Ramos (cell line): Measurements from ENCODE around the gene TUBB4B.

Experiments
- in situ Hi-C: fragments of 300-500 bp; cut with MboI; formaldehyde crosslinking; loops from one replicate; pipeline ENCODE4 v1.14.3; 2022; ENCODE audit warnings: low sequenced_read_pairs; ENCODE audit not compliant: unreplicated experiment

Gene TUBB4B

DNA sequence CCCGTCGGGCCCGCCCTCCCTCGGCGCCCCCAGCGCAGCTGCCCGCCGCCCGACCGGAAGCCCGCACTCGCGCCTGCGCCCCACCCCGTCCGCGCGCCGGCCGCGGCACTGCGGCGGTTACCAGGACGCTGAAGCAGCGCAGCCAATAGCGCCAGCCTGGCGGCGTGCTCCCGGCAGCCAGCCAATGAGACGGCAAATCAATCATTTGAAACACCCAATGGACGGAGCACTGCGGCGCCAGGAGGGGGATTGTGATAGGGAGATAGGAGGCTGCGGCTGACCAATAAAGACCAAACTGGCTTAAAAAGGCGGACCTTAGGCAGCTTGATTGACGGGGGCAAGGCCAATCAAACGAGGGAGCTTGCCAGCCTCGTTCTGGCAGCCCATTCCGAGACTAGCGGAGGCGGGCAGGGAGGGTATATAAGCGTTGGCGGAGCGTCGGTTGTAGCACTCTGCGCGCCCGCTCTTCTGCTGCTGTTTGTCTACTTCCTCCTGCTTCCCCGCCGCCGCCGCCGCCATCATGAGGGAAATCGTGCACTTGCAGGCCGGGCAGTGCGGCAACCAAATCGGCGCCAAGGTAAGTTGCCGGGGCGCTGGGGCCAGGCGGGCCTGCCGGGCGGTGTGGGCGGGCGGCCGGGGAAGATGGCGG lies at the start of gene TUBB4B:
TSS of gene TUBB4B (plus strand) at position 447 of the 649 bp plus-strand sequence. CDS start at position 521, 74 bp downstream.
- in situ Hi-C loops, result loop anchor here (25.0 kb wide), 1 partner anchor 454 kb away; the partner anchor contains the start of genes CCDC183 and TMEM141

DNA sequence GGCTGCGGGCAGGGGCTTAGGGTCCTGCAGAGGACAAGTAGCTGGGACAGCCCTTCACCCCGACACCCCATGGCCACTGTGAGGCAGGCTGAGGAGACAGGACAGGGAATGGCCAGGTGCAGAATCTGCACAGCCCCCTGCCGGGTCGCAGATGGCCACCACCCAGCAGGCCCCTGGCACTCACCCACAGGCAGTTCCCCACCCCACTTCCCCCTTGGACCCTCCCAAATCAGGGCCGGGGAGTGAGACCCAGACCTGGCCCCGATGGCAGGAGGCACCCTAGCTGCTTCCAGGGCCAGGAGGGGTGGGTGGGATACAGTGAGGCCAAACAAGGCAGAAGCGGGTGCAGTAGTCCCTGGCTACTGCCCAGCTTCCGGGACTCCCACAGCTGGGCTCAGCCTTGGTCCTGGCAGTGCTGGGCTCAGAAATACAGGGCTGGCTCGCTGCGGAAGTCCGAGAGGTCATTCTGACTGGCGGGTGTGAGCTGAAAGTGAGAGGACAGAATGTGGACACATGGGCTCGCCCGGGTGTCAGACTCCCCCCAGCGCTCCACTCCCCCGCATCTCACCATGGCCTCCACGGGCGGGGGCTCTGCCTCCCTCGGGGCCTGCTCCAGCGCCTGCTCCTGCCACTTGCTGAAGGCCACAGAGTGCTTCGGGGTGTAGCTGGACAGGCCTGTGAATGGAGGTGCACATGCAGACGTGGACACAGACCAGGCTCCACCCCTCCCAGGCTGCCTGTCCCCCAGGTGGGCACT lies 49.2 kb upstream of the TUBB4B start:
- in situ Hi-C loops, result no loop called here

DNA sequence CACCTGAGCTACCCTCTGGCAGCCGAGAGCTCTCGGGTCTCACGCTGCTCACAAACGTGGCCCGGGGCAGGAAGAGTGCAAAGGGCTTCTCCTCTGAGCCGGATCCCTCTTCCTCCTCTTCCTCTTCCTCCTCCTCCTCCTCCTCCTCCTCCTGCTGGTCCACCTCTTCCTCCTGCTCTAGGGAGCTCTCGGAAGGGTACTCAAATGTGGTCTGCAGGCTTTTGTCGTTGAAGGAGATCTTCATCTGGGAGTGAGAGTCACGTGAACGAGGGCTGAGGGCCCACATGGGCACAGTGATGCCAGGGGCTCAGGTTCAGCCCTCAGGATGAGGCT lies 48.7 kb upstream of the TUBB4B start:
- in situ Hi-C loops, result no loop called here

DNA sequence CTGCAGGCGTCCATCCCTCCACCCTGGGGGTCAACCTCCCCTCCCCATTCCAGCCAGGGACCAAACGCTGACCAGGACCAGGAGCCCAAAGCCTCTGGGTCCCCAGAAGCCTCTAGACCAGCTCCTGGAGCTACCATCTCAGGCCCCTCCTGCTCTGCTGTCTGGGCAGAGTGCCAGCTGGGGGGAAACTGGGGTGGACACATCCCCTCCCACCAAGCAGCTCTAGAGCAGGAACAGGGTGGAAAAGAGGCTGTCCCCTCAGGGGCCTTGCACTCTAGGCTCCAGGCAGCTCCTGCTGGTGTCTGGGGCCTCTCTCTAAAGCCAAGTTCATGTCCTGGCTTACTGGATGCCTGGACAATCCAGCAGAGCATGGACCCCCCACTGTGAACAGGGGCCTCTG lies 48.2 kb upstream of the TUBB4B start:
- in situ Hi-C loops, result no loop called here

DNA sequence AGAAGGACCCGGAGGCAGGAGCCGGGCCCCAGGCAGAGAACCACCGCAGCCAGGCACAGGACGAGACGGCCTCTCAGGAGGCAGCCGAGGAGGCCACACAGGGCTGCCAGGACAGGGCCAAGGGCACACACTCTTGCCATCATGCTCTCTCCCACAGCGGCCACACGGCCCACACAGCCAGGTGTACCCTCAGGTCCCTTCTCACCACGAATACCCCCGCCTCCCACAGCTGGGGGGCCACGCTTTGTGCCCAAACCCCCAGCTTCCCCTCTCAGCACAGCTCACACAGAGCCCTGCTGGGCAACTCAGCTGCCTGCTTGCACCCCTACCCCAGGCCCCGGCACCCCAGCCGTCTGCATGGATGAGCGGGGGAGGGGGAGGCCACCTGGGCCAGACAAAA lies 47.3 kb upstream of the TUBB4B start:
- in situ Hi-C loops, result no loop called here

DNA sequence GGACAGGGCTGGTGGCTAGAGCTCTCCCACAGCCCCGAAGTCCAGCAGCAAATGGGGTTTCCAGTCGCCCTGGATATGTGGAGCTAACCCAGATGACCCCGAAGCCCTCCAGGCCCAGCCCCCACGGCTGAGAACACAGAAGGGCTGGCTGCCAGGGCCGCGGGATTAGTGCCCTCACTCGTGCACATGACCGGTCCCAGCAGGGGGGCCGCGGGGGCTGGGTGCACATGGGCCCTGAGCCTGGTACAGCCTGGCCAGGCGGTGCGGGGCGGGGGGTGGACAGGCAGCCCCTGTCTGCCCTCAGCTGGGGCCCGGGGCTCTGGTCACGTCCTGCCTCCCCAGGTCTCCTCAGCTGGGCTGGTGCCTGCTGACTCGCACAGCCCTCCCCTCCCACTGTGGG lies 46.7 kb upstream of the TUBB4B start:
- in situ Hi-C loops, result no loop called here

DNA sequence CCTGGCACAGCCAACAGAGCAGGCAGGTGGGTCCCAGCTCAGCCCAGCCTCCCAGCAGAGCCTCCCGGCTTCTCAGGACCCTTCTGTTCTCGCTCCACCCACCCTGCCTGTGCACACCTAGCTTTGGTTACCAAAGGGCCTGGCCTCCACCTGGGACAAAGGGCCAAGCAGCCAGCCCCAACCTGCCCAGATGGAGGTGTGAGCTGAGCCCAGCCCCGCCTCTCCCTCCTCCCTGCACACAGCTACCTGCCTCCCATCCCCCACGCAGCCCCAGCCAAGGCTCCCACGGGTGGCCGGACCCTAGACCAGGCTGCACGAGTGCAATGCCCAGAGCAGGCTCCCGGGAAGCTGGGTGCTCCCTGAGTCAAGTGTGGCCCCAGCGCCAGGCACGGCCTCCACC lies 46.2 kb upstream of the TUBB4B start:
- in situ Hi-C loops, result no loop called here

DNA sequence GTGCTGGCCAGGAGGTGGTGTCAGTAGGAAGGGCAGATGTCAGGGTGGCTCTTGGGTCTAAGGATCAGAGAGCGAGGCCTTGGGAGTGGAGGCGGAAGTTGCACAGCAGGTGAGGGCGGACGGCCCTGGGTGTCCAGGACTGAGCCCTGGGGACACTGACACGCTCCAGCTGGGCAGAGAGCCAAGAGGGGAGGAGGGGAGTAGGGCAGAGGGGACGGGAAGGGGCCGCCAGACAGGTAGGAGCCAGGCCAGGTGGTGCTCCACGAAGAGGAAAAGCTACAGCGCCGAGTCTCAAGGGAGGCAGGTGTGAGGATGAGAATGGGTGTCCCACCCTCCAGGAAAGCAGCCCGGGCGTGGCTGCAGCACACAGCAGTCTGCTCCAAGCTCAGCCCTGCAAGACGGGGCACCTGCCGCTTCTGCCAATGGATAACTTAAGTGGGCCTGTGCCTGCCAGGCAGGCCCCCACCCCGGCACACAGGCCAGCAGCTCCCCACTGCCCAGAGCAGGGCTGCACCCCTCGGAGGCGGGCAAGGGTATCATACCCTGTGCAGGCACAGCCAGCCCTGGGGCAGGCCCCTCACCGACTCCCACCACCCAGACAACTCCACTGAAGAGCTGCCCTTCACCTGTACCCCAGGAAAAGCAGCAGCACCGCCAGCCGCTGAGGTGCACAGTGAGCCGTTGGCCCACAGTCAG lies 45.4 kb upstream of the TUBB4B start:
- in situ Hi-C loops, result no loop called here

DNA sequence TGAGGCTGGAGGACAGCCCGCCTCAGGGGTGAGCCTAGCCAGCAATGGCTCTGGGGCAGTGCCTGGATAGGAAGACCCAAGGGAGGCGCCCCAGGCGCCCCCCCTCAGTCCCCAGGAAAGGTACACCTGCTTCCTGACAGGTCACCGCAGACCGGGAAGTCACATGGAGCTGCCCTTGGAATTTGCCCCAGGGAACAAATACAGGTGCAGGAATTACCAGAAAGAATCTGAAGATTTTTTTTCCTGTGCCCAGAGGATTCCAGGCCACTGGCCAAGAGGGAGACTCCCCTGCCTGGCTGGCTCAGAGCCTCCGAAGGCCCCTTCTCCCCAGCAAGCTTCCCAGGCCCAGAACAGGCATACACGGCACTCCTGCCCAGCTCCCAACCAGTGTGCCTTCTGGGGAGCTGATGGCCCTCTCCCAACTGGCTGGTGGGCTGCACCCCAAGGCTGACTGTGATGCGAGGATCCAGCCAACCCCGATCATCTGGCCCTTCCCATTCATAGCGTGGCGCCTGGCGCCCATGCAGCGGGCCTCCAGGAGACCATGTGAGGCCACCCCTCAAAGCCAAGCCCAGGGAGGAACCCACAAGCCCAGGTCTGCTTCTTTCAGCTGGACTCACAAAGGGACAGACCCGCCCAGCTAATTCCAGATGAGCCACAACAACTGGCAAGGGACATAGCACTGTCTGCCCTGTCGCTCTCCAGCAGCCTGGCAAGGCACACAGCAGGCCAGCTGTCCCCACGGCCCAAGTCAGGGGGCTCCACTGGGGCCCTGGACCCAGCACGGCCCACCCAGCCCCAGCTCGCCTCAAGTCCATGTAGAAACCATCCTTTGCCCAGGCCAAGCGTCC lies 42.8 kb upstream of the TUBB4B start:
- in situ Hi-C loops, result no loop called here

DNA sequence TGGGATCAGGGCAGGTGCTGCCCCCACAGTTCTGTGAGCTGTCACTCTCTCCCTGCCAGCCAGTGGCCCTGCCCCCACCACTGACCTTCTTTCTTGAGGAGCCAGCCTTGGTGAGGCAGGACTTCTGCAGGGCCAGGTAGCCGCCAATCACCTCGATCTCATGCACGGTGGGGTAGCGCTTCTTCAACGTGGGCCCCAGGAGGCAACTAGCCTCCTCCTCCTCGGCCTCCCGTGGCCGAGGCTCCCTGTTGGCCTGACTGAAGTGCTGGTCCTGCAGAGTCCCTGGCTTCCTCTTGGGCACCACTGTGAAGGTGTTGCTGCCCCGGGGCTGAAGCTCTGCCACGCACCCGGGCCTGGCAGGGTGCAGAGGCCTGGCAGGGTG lies 42.2 kb upstream of the TUBB4B start:
- in situ Hi-C loops, result no loop called here

DNA sequence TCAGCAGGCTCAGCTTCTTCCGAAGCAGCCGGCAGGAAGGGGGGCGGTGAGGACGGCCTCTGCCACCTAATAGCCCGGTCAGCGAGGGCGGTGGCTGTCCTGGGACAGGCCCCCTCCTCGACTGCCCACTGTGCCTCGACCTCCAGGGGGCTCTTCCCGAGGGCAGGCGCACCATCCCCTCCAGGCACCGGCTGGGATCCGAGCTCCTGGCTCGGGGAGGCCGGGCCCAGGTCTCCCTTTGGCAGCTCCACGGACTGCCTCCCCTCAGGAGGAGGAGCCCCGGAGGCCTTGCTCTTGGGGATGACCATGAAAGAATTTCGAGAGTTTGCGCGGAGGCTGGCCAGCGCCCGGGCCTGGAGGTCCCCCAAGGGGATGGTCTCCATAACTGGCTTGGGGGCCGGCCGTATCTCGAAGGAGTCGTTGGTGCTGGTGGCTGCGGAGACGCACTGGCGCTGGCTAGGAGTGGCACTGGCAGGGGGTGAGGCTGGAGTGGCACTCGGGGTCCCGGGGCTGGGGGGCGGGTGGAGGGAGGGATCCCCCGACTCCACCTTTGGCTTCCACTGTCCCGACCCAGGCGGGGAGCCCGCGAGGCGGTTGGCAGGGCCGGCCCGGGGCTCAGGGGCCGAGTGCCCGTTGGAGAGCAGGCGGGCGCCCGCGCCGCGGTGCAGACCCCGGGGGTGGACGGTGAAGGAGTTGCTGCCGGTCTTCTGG lies 41.5 kb upstream of the TUBB4B start:
- in situ Hi-C loops, result no loop called here

DNA sequence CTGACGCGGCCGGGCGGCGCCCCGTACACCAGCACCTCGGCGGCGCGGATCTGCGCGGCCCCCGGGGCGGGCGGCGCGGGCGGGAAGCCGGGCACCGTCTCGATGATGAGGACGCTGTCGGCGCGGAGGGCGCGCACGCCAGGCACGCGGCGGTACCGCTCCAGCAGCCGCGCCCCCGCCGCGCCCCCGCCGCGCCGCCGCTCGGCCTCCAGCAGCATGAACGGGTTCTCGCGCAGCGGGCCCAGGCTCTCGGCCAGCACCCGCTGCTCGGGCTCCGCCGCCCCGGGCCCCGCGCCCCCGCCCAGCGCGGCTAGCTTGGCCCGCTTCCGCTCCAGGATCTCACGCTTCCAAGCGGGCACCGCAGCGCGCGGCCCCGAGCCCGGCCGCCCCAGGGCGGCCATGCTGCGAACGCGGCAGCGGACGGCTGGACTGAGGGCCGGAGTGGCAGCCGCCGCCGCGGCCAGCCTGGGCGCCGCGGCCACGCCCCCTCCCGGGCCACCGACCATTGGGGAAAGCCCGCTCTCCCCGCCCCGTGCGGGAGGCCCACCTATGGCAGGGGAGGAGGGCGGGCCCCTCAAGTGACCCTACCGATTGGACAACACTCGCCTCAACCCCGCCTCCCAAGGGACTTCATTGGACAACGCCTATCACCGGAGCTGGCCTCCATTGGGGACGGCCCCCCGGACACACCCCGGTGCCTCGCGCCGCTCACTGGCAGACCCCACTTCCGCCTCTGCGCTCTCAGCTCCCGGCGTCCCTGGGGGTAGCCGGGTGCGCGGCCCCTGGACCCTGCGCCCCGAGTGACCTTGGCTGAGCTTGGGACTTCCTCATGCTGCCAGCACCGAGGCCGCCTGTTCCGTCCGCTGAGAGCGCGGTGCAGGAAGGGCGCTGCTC lies 40.5 kb upstream of the TUBB4B start, which contains the start of gene TPRN:
TSS of gene TPRN (minus strand) at position 431 of the 894 bp plus-strand sequence. CDS start at position 401, 30 bp downstream.
- in situ Hi-C loops, result no loop called here

DNA sequence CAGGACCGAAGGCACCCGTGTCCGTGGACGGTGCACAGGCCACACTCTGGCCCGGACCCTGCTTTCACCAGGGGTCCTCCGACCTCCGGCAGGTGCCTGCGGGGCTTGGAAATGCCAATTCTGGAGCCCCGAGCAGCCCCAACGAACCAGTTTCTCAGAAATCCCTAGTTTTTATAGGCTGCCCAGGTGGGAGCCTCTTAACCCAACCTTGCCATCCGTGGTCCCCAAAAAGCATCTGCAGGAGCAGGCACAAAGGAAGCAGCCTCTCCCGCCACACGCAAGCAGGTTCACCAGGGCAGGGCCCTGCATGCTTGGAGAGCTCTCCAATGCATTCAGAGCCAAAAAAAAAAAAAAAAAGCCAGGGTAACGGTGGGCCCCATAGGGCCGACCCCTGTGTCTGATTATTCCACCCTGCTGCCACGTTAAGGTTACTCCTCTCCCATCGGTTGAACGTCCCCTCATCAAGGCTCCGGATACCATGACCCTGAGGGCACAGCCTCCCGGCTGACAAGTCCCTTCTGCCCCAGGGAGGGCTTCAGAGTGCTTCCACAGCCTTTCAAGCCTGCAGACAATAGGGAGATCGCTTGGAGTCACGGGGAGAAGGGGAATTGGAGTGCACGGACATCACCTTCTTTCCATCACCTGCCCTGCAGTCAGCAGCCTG lies 39.8 kb upstream of the TUBB4B start:
- in situ Hi-C loops, result no loop called here

DNA sequence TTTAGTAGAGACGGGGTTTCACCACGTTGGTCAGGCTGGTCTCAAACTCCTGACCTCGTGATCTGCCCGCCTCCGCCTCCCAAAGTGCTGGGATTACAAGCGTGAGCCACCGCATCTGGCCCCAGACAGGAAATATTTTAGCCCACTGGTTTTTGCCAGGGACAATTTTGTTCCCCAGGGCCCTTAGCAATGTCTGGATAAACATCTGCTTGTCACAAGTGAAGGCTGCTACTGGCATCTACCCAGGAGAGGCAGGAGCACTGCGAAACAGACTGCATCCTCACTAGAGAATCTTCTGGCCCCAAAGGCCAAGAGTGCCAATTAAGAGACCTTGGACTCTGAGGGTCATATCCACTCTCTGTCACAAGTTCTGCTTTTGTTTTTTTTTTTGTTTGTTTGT lies 38.1 kb upstream of the TUBB4B start:
- in situ Hi-C loops, result no loop called here

DNA sequence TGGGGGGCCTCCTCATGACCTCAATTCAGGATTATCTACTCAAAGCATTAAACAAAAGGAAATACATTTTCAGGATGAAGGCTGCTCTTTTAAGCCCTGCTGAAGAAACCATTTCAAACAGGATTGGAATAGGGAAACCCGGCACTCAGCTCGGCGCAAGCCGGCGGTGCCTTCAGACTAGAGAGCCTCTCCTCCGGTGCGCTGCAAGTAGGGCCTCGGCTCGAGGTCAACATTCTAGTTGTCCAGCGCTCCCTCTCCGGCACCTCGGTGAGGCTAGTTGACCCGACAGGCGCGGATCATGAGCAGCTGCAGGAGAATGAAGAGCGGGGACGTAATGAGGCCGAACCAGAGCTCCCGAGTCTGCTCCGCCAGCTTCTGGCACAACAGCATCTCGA lies 36.4 kb upstream of the TUBB4B start:
- in situ Hi-C loops, result no loop called here

DNA sequence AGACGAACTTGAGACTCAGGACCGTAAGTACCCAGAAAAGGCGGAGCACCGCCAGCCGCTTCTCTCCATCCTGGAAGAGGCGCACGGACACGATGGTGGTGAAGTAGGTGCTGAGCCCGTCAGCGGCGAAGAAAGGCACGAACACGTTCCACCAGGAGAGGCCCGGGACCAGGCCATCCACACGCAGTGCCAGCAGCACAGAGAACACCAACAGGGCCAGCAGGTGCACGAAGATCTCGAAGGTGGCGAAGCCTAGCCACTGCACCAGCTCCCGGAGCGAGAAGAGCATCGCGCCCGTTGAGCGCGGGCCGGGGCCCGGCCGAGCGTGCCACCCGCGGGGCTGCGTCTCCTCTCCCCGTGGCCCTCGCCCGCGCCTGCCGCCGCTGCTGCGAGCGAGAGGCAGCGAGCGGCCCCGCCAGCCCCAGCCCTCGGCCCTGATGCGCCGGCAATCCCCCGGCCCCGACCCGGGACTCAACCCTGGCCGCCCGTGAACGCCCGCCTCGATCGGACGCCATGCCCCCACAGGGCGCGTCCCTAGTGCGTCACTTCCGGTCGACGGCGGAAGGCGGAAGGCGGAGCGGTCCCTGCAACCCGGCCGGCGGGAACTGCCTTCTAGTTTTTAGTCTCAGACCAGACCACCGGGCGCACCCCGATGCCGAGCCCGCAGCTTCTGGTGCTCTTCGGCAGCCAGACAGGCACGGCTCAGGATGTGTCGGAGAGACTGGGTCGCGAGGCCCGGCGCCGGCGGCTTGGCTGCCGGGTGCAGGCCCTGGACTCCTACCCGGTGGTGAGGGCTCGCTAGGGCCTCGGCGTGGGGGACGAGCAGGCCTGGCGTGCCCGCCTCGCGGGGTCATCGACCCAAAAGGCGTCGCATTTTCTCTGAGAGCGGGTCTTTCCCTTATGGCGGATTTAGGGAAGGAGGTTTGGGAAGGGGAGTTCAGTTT lies 35.7 kb upstream of the TUBB4B start, which contains the start of the genes NDOR1 and TMEM203:
TSS of gene NDOR1 (plus strand) at position 575 of the 944 bp plus-strand sequence. CDS start at position 653, 78 bp downstream.
TSS of gene TMEM203 (minus strand) at position 523 of the 944 bp plus-strand sequence. CDS start at position 289, 234 bp downstream.
- in situ Hi-C loops, result no loop called here

DNA sequence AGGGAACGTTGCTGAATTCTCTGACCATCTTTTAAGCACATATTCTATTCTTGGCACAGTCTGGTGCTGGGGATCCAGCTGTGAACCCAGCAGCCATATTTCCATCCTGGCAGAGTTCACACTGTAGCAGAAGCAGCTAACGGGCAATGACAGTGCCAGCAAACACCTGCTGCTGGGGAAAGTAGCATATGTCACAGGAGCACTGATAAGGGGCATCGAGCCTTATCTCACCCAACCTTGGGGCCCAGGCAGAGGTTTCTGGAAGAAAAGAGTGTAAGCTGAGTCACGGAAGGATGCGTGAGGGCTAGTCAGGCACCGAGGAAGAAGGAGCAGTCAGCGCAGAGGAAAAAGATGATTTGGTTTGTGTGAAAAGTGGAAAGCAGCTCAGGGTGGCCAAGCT lies 34.5 kb upstream of the TUBB4B start:
- in situ Hi-C loops, result no loop called here
